ENCODE data around the gene MRPL30.
"Not testable (repeated sequence)": the region's sequence is repeated elsewhere in the genome, so short reads cannot be mapped to it uniquely, and the experiment has no call there.

MRPL30 gene

GRCh38 chr2:99183025-99183424 lies 2.0 kb downstream of the MRPL30 start:
- DNase-seq (ENCODE audit: insufficient read length, low spot score), result no peak
- FAIRE-seq, result no peak

GRCh38 chr2:99184811-99185210 lies 3.8 kb downstream of the MRPL30 start:
- no peak for DNase-seq (ENCODE audit: insufficient read length, low spot score)

GRCh38 chr2:99187011-99187410 lies 6.0 kb downstream of the MRPL30 start:
- DNase-seq (ENCODE audit: insufficient read length, low spot score) (no peak), FAIRE-seq (no peak)

More at GRCh38 chr2:99184811-99185210, 3.8 kb downstream of the MRPL30 start:
- no peak for FAIRE-seq

- DNase-seq (ENCODE audit: insufficient read length, low spot score), result no peak
- no peak for FAIRE-seq
Observed at GRCh38 chr2:99188357-99188756, 7.4 kb downstream of the MRPL30 start.

GRCh38 chr2:99190548-99190947 lies 9.6 kb downstream of the MRPL30 start:
- DNase-seq (ENCODE audit: insufficient read length, low spot score) (no peak), FAIRE-seq (no peak)

GRCh38 chr2:99192364-99192763 lies 11.4 kb downstream of the MRPL30 start:
- not testable (repeated sequence) for FAIRE-seq

GRCh38 chr2:99198103-99198841 lies 17.3 kb downstream of the MRPL30 start:
- DNase-seq (ENCODE audit: insufficient read length, low spot score) (no peak), FAIRE-seq (no peak)

More at GRCh38 chr2:99192364-99192763, 11.4 kb downstream of the MRPL30 start:
- not testable (repeated sequence) for DNase-seq (ENCODE audit: insufficient read length, low spot score)

- DNase-seq (ENCODE audit: insufficient read length, low spot score) (no peak), FAIRE-seq (no peak)
Observed at GRCh38 chr2:99200076-99200800, 19.3 kb downstream of the MRPL30 start.

- FAIRE-seq (no peak), DNase-seq (ENCODE audit: insufficient read length, low spot score) (no peak)
Observed at GRCh38 chr2:99201959-99202678, 21.1 kb downstream of the MRPL30 start.

- FAIRE-seq (no peak), DNase-seq (ENCODE audit: insufficient read length, low spot score) (no peak)
Observed at GRCh38 chr2:99205491-99205890, 24.5 kb downstream of the MRPL30 start.

- FAIRE-seq (no peak), DNase-seq (ENCODE audit: insufficient read length, low spot score) (no peak)
Observed at GRCh38 chr2:99216096-99216495, 35.1 kb downstream of the MRPL30 start.

GRCh38 chr2:99217929-99218501 lies 37.0 kb downstream of the MRPL30 start:
- no peak for DNase-seq (ENCODE audit: insufficient read length, low spot score)
- no peak for FAIRE-seq

- DNase-seq (ENCODE audit: insufficient read length, low spot score); FAIRE-seq: not testable (repeated sequence)
Observed at GRCh38 chr2:99233177-99233576, 52.2 kb downstream of the MRPL30 start.

- no peak for DNase-seq (ENCODE audit: insufficient read length, low spot score)
- no peak for FAIRE-seq
Observed at GRCh38 chr2:99238599-99238998, 57.6 kb downstream of the MRPL30 start.

- FAIRE-seq (no peak), DNase-seq (ENCODE audit: insufficient read length, low spot score) (no peak)
Observed at GRCh38 chr2:99240431-99240830, 59.4 kb downstream of the MRPL30 start.

GRCh38 chr2:99242151-99242550 lies 61.2 kb downstream of the MRPL30 start:
- DNase-seq (ENCODE audit: insufficient read length, low spot score), result no peak
- no peak for FAIRE-seq

All from GM19239 (cell line).